LoVo (cell line): ENCODE data around the gene SNAPC3.

Experiments used
- DNase-seq: peaks from one replicate; pipeline ENCODE4 v3.0.0-alpha.2; 2016; ENCODE audit warnings: low spot score

Gene SNAPC3

GRCh38 chr9:15492485-15493150 is 69.9 kb downstream of the SNAPC3 start:
- DNase-seq: no peak

DNA sequence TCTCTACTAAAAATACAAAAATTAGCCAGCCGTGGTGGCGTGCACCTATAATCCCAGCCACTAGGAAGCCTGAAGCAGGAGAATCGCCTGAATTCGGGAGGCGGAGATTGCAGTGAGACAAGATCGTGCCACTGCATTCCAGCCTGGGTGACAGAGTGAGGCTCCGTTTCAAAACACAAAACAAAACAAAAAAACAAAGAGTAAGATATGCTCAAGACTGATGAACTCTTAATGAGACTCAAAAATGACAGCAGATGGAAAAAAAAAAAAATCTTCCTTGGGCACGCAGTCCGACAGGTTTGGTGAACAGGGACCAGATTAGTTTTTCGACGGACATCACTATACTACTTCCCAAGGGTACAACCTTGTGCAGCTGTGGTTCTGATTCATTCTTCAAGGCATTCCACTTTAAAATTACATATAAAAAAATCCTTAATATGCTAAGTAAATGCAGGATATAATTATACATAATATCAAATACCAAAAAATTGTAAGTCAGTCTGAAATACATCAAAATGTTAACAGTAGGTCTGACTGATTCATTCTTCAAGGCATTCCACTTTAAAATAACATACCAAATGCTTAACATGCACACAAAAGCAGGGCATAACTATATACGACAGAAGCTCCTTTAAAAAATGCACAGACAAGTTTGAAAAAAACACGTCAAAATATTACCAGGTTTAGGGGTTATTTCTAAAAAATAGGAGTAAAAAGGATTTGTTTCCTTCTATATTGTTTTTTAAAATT is 75.7 kb downstream of the SNAPC3 start:
- no peak for DNase-seq

DNA sequence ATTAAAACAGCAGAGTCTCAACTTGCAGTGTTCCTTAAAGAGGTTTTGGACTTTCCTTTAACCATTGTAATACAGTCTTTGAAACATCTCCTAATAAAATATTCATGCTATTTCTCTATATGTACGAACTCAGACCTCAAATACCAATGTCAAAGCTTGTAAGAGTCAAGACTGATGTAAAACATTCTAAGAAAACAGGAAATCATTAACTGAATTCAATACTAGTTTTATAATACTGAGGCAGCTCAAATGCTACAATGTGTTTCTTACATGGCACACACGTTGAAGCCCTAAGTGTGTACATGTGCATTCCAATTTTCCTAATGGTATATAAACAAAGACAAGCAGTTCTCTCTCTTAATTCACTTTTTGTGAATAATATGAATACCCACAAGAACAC is 76.5 kb downstream of the SNAPC3 start:
- no peak for DNase-seq

GRCh38 chr9:15501179-15501578 is 78.5 kb downstream of the SNAPC3 start:
- DNase-seq: no peak

GRCh38 chr9:15501803-15502202 is 79.1 kb downstream of the SNAPC3 start:
- DNase-seq: no peak

GRCh38 chr9:15505921-15506320 is 83.2 kb downstream of the SNAPC3 start:
- DNase-seq: no peak

- no peak for DNase-seq
These were observed 87.5 kb downstream of the SNAPC3 start for GRCh38 chr9:15509931-15510788.

DNA sequence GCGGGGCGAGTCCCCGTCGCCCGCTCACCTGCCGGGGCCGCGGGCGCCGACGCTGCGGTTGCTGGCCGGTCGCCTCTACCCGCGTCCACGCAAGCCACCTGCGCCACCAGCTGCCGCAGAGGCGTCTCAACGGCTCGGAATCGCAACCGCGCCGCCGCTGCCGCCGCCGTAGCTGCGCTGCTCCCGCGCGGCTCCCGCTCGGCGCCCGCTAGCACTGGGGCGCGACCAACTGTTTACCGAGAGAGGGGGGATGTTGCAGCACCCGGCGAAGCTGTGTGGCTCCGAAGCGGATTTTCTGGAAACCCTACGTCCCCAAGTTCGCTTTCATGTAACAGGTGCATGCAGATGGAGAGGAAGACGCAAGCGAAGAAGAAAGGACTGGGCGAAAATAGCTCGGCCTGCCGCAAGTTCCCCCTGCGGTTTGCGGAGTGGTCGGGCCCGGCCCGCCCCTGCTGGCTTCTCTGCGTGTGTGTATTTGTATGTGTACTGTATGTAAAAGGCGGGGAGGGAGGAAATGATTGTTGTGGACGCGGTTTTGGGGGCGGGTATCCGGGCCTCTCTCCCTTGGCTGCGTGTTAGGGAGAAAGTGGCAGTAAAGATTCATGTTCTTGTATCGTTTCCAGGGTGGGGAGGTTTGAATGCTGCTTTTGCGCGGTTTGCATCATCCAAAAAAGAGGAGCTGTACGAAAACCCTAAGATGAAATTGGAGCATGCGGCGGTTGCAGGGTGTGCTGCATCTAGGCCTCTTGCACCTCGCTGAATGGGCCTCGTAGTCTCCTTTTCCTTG is 88.3 kb downstream of the SNAPC3 start, which contains the start of gene PSIP1:
Gene PSIP1, minus strand, starts transcription at position 182 of the 787 bp plus-strand sequence. CDS start 782 bp downstream, outside the sequence.
- DNase-seq: peak; percentile 79
